ENCODE results near the gene HTR1D. TPM values are rescaled to one million over a fixed set of nuclear protein-coding genes. Genes with fewer than 3 reads are reported as not detected.

The HTR1D gene
- total and polyA plus RNA-seq, 2 experiments from 2014 or later = not detected

- Histone ChIP-seq H3K27me3 (replicated peaks; ENCODE audit: insufficient read depth) (no peaks in the 10 kb centered on the region), H2AFZ (no peak overlapping the region), H3K9me3 (ENCODE audit: low read depth) (no peaks in the 10 kb centered on the region), H3K79me2 (ENCODE audit: insufficient read depth) (peaks cover 100% of the 10 kb centered on the region), H3K9ac (no peak overlapping the region), H4K20me1 (ENCODE audit: insufficient read depth) (peaks cover 10% of the 10 kb centered on the region; the same call in 1 of the 2 replicates), H3K27ac (no peak overlapping the region), H3K9me2 (ENCODE audit: insufficient read depth) (no peaks in the 10 kb centered on the region), H3K4me3 (no peak overlapping the region), H3K36me3 (ENCODE audit: low read depth) (no peaks in the 10 kb centered on the region), H3K4me1 (ENCODE audit: insufficient read depth) (peaks cover 10% of the 10 kb centered on the region), H3F3A (ENCODE audit: insufficient read depth) (peaks cover 16% of the 10 kb centered on the region; the same call in 1 of the 2 replicates), H3K4me2 (ENCODE audit: unreplicated experiment) (no peak overlapping the region)
- in situ Hi-C loops (cut with MboI) = no loop called here
- DNase-seq = no peak
- WGBS, 2 experiments (ENCODE audit: low coverage in 1 of 2, low lambda C conversion rate in 2 of 2, missing lambda C conversion rate in 2 of 2) = 94 to 100% methylated on average over 1 of the region's 1 CpG
- TF ChIP-seq EZH2phosphoT487 (IDR thresholded peaks at IDR 0.05; ENCODE audit: insufficient read depth, low read depth) (no peak), EZH2 (IDR thresholded peaks at IDR 0.05; ENCODE audit: insufficient read depth, poor library complexity, severe bottlenecking) (no peak)
Measured at GRCh38 chr1:23152966-23153684, 64.2 kb downstream of the HTR1D start.

- Histone ChIP-seq H3K4me3 (no peak overlapping the region), H3K27me3 (replicated peaks; ENCODE audit: insufficient read depth) (no peaks in the 10 kb centered on the region), H3K27ac (no peak overlapping the region), H3F3A (ENCODE audit: insufficient read depth) (peaks cover 16% of the 10 kb centered on the region; the same call in 1 of the 2 replicates), H3K9ac (no peak overlapping the region), H3K9me2 (ENCODE audit: insufficient read depth) (no peaks in the 10 kb centered on the region), H2AFZ (no peak overlapping the region), H4K20me1 (ENCODE audit: insufficient read depth) (peaks cover 15% of the 10 kb centered on the region; the same call in 1 of the 2 replicates), H3K79me2 (ENCODE audit: insufficient read depth) (peaks cover 100% of the 10 kb centered on the region), H3K9me3 (ENCODE audit: low read depth) (no peaks in the 10 kb centered on the region), H3K36me3 (ENCODE audit: low read depth) (no peaks in the 10 kb centered on the region), H3K4me2 (ENCODE audit: unreplicated experiment) (no peak overlapping the region), H3K4me1 (ENCODE audit: insufficient read depth) (peaks cover 17% of the 10 kb centered on the region)
- WGBS, 2 experiments (ENCODE audit: low coverage in 1 of 2, low lambda C conversion rate in 2 of 2, missing lambda C conversion rate in 2 of 2) = 39 to 42% methylated on average over 5 of the region's 5 CpGs
- no peak for TF ChIP-seq EZH2 (IDR thresholded peaks at IDR 0.05; ENCODE audit: insufficient read depth, poor library complexity, severe bottlenecking)
- TF ChIP-seq EZH2phosphoT487 (IDR thresholded peaks at IDR 0.05; ENCODE audit: insufficient read depth, low read depth) = no peak
- in situ Hi-C loops (cut with MboI) = no loop called here
- no peak for DNase-seq
Measured at GRCh38 chr1:23150742-23151141, 66.6 kb downstream of the HTR1D start.

GRCh38 chr1:23150125-23150524 is 67.2 kb downstream of the HTR1D start:
- H4K20me1 ChIP-seq (ENCODE audit: insufficient read depth) = peaks cover 15% of the 10 kb centered on the region; the same call in 1 of the 2 replicates
- H3K4me1 ChIP-seq (ENCODE audit: insufficient read depth) = peaks cover 17% of the 10 kb centered on the region
- H3K27ac ChIP-seq = no peak overlapping the region
- no peak overlapping the region for H3K4me2 ChIP-seq (ENCODE audit: unreplicated experiment)
- no peak overlapping the region for H3K4me3 ChIP-seq
- TF ChIP-seq EZH2phosphoT487 (IDR thresholded peaks at IDR 0.05; ENCODE audit: insufficient read depth, low read depth) (no peak), EZH2 (IDR thresholded peaks at IDR 0.05; ENCODE audit: insufficient read depth, poor library complexity, severe bottlenecking) (no peak)
- H2AFZ ChIP-seq = no peak overlapping the region
- H3K27me3 ChIP-seq (replicated peaks; ENCODE audit: insufficient read depth) = no peaks in the 10 kb centered on the region
- in situ Hi-C loops (cut with MboI) = no loop called here
- no peaks in the 10 kb centered on the region for H3K9me2 ChIP-seq (ENCODE audit: insufficient read depth)
- peaks cover 100% of the 10 kb centered on the region for H3K79me2 ChIP-seq (ENCODE audit: insufficient read depth)
- no peaks in the 10 kb centered on the region for H3K9me3 ChIP-seq (ENCODE audit: low read depth)
- 35 to 40% methylated on average over 2 of the region's 2 CpGs for WGBS, 2 experiments (ENCODE audit: low coverage in 1 of 2, low lambda C conversion rate in 2 of 2, missing lambda C conversion rate in 2 of 2)
- H3K9ac ChIP-seq = no peak overlapping the region
- DNase-seq = no peak
- H3F3A ChIP-seq (ENCODE audit: insufficient read depth) = peaks cover 10% of the 10 kb centered on the region; the same call in 1 of the 2 replicates
- no peaks in the 10 kb centered on the region for H3K36me3 ChIP-seq (ENCODE audit: low read depth)

- H3K79me2 ChIP-seq (ENCODE audit: insufficient read depth) = peaks cover 100% of the 10 kb centered on the region
- H3K4me3 ChIP-seq = no peak overlapping the region
- TF ChIP-seq EZH2phosphoT487 (IDR thresholded peaks at IDR 0.05; ENCODE audit: insufficient read depth, low read depth) (no peak), EZH2 (IDR thresholded peaks at IDR 0.05; ENCODE audit: insufficient read depth, poor library complexity, severe bottlenecking) (no peak)
- no peak for DNase-seq
- H4K20me1 ChIP-seq (ENCODE audit: insufficient read depth) = peaks cover 15% of the 10 kb centered on the region; the same call in 1 of the 2 replicates
- WGBS, 2 experiments (ENCODE audit: low coverage in 1 of 2, low lambda C conversion rate in 2 of 2, missing lambda C conversion rate in 2 of 2) = 32 to 35% methylated on average over 1 of the region's 1 CpG
- in situ Hi-C loops (cut with MboI) = no loop called here
- H3K9me2 ChIP-seq (ENCODE audit: insufficient read depth) = no peaks in the 10 kb centered on the region
- H3K4me2 ChIP-seq (ENCODE audit: unreplicated experiment) = no peak overlapping the region
- H3K4me1 ChIP-seq (ENCODE audit: insufficient read depth) = peaks cover 17% of the 10 kb centered on the region
- H2AFZ ChIP-seq = no peak overlapping the region
- no peaks in the 10 kb centered on the region for H3K36me3 ChIP-seq (ENCODE audit: low read depth)
- no peak overlapping the region for H3K9ac ChIP-seq
- peaks cover 8% of the 10 kb centered on the region; the same call in 1 of the 2 replicates for H3F3A ChIP-seq (ENCODE audit: insufficient read depth)
- H3K9me3 ChIP-seq (ENCODE audit: low read depth) = no peaks in the 10 kb centered on the region
- no peaks in the 10 kb centered on the region for H3K27me3 ChIP-seq (replicated peaks; ENCODE audit: insufficient read depth)
- H3K27ac ChIP-seq = no peak overlapping the region
Measured at GRCh38 chr1:23149114-23149513, 68.2 kb downstream of the HTR1D start.
